ENCODE measurements around the gene HIGD1C. TPM values are rescaled to one million over a fixed set of nuclear protein-coding genes. Genes with fewer than 3 reads are reported as not detected.

HIGD1C gene
- total and polyA plus RNA-seq, 2 of the 8 experiments (the other 6 are each of a cell fraction or from before 2014, with no cell fraction given), result not detected

GRCh38 chr12:51000245-51000644 lies 47.9 kb downstream of the HIGD1C start:
- H2BK120ac ChIP-seq (replicated peaks; ENCODE audit: low read depth, low read length), result no peak overlapping the region
- FAIRE-seq, result no peak
- H3K4me2 ChIP-seq (ENCODE audit: insufficient read depth in 1 of 2, low read depth in 2 of 2, low read length in 2 of 2), result no peak overlapping the region
- H3K23ac ChIP-seq (ENCODE audit: insufficient read length), result no peak overlapping the region
- H2BK12ac ChIP-seq (ENCODE audit: low read depth, low read length), result no peak overlapping the region
- H2BK15ac ChIP-seq (ENCODE audit: low read length), result no peak overlapping the region
- H3K9ac ChIP-seq (replicated peaks in 1 of 4; ENCODE audit: extremely low read depth in 1 of 4, low read depth in 3 of 4, low read length in 3 of 4), result no peak overlapping the region
- H3K9me3 ChIP-seq (ENCODE audit: insufficient read depth in 2 of 2, low read depth in 1 of 2, low read length in 1 of 2), result no peaks in the 10 kb centered on the region
- peaks cover 2 to 36% (median 20%) of the 10 kb centered on the region in 4 experiments for H3K36me3 ChIP-seq (ENCODE audit: control insufficient read depth in 2 of 4, insufficient read depth in 4 of 4, low read length in 3 of 4)
- no peaks in the 10 kb centered on the region for H3K23me2 ChIP-seq (ENCODE audit: low read depth, low read length)
- H4K8ac ChIP-seq (ENCODE audit: extremely low read depth, insufficient read depth, low read length), result no peak overlapping the region
- no peaks in the 10 kb centered on the region for H4K20me1 ChIP-seq (replicated peaks in 1 of 2; ENCODE audit: control insufficient read depth in 1 of 2, insufficient read depth in 2 of 2, low read length in 2 of 2)
- H3K56ac ChIP-seq (replicated peaks; ENCODE audit: insufficient read length, low read depth, low read length), result no peak overlapping the region
- no peak overlapping the region for H2AFZ ChIP-seq (ENCODE audit: low read length)
- no peak overlapping the region for H3K18ac ChIP-seq (ENCODE audit: extremely low read depth, low read length)
- H3K27me3 ChIP-seq (replicated peaks in 1 of 4; ENCODE audit: control insufficient read depth in 3 of 4, extremely low read depth in 1 of 4, insufficient read depth in 3 of 4, low read length in 3 of 4), result no peaks in the 10 kb centered on the region
- WGBS, 2 experiments (ENCODE audit: extremely low coverage in 1 of 2, insufficient coverage in 1 of 2, insufficient read length in 1 of 2, insufficient replicate concordance in 2 of 2, low coverage in 1 of 2, low lambda C conversion rate in 2 of 2, missing lambda C conversion rate in 1 of 2), result 90% methylated on average over 7 of the region's 7 CpGs; no CpG with 5 or more reads in 1 of the 2 experiments
- DNase-seq (ENCODE audit: low read depth in 1 of 2, low spot score in 2 of 2), result no peak
- POLR2A ChIA-PET (ENCODE audit: partially characterized antibody), result no interaction called here
- no peak overlapping the region for H3K4me3 ChIP-seq (ENCODE audit: extremely low read depth in 1 of 4, insufficient read depth in 2 of 4, low read depth in 3 of 4, low read length in 4 of 4)
- H3K79me2 ChIP-seq (ENCODE audit: control insufficient read depth in 1 of 2, insufficient read depth in 2 of 2, low read length in 2 of 2), result no peaks in the 10 kb centered on the region
- no peak overlapping the region for H3K27ac ChIP-seq (ENCODE audit: low read depth, low read length)
- TF ChIP-seq TCF12 (IDR thresholded peaks at IDR 0.05; ENCODE audit: low read depth, low read length) (no peak), ASH2L (IDR thresholded peaks at IDR 0.05; ENCODE audit: low read length) (no peak), CBX8 (IDR thresholded peaks at IDR 0.05; ENCODE audit: borderline replicate concordance, low read depth, low read length) (no peak), EP300 (IDR thresholded peaks at IDR 0.05; ENCODE audit: borderline replicate concordance in 1 of 2, low read depth in 2 of 2, low read length in 2 of 2) (no peak), CBX5 (IDR thresholded peaks at IDR 0.05; ENCODE audit: low read depth, low read length) (no peak), MAX (IDR thresholded peaks at IDR 0.05) (no peak), SAP30 (IDR thresholded peaks at IDR 0.05; ENCODE audit: insufficient read depth, insufficient replicate concordance, low read length) (no peak), BCL11A (IDR thresholded peaks at IDR 0.05; ENCODE audit: low read depth in 2 of 2, low read length in 2 of 2) (no peak)
- no peak overlapping the region for H4K91ac ChIP-seq (replicated peaks; ENCODE audit: insufficient read length, low read length)
- H2AK5ac ChIP-seq (ENCODE audit: low read depth, low read length), result no peak overlapping the region
- no peak overlapping the region for H3K4ac ChIP-seq (replicated peaks; ENCODE audit: insufficient read length, low read depth, low read length)
- peaks cover 0 to 2% (median under 1%) of the 10 kb centered on the region in 4 experiments; a peak in 3 of 7 replicates for H3K4me1 ChIP-seq (replicated peaks in 1 of 4; ENCODE audit: control insufficient read depth in 3 of 4, insufficient read depth in 4 of 4, low read length in 3 of 4)
- no peak overlapping the region for H3K14ac ChIP-seq (ENCODE audit: insufficient read length)
- CTCF ChIA-PET (ENCODE audit: partially characterized antibody), result interaction anchor here (0.6 kb wide), 1 partner anchor 159 kb away, joined by 4 read pairs; no protein-coding TSS in a partner anchor
- no peak overlapping the region for H4K5ac ChIP-seq (ENCODE audit: insufficient read length, low read depth, low read length)
- no peak overlapping the region; the same call in 1 of the 2 replicates for H2BK5ac ChIP-seq (ENCODE audit: low read depth, low read length)
- no peak overlapping the region for H2BK20ac ChIP-seq (ENCODE audit: low read length)
- H3K79me1 ChIP-seq (ENCODE audit: low read depth, low read length), result no peaks in the 10 kb centered on the region

Measured in H1 (cell line).